ENCODE measurements around the gene CDH19. TPM values are rescaled to one million over a fixed set of nuclear protein-coding genes. Genes with fewer than 3 reads are reported as not detected.

CDH19 gene
- total RNA-seq, 4 donors from 2014 or later: 1.5 to 10.4 (median 3.0) TPM

- Histone ChIP-seq H3K4me3 (no peak overlapping the region), H3K36me3 (no peaks in the 10 kb centered on the region), H3K27me3 (no peaks in the 10 kb centered on the region), H3K9me3 (no peaks in the 10 kb centered on the region), H3K4me1 (no peaks in the 10 kb centered on the region), H3K27ac (no peak overlapping the region)
- TF ChIP-seq CTCF (IDR thresholded peaks at IDR 0.05) (no peak), POLR2A (IDR thresholded peaks at IDR 0.05) (no peak)
- intact Hi-C loops (cut with DNase I; ENCODE audit: low total_unique reads): no loop called here
- DNase-seq: no peak
Measured at GRCh38 chr18:66571845-66572244, 32.0 kb downstream of the CDH19 start.

GRCh38 chr18:66566616-66567015 lies 37.3 kb downstream of the CDH19 start:
- TF ChIP-seq CTCF (IDR thresholded peaks at IDR 0.05): no peak
- no peak for TF ChIP-seq POLR2A (IDR thresholded peaks at IDR 0.05)
- no peak overlapping the region for H3K4me3 ChIP-seq
- intact Hi-C loops (cut with DNase I; ENCODE audit: low total_unique reads): no loop called here
- H3K36me3 ChIP-seq: no peaks in the 10 kb centered on the region
- DNase-seq: no peak
- H3K27me3 ChIP-seq: no peaks in the 10 kb centered on the region
- no peaks in the 10 kb centered on the region for H3K9me3 ChIP-seq
- no peaks in the 10 kb centered on the region for H3K4me1 ChIP-seq
- H3K27ac ChIP-seq: no peak overlapping the region

- H3K4me1 ChIP-seq: no peaks in the 10 kb centered on the region
- no peaks in the 10 kb centered on the region for H3K36me3 ChIP-seq
- intact Hi-C loops (cut with DNase I; ENCODE audit: low total_unique reads): no loop called here
- H3K9me3 ChIP-seq: no peaks in the 10 kb centered on the region
- no peak overlapping the region for H3K27ac ChIP-seq
- TF ChIP-seq CTCF (IDR thresholded peaks at IDR 0.05) (no peak), POLR2A (IDR thresholded peaks at IDR 0.05) (no peak)
- no peaks in the 10 kb centered on the region for H3K27me3 ChIP-seq
- no peak for DNase-seq
- no peak overlapping the region for H3K4me3 ChIP-seq
Measured at GRCh38 chr18:66564236-66564635, 39.7 kb downstream of the CDH19 start.

- Histone ChIP-seq H3K4me3 (no peak overlapping the region), H3K36me3 (no peaks in the 10 kb centered on the region), H3K27ac (no peak overlapping the region), H3K9me3 (no peaks in the 10 kb centered on the region), H3K27me3 (no peaks in the 10 kb centered on the region), H3K4me1 (no peaks in the 10 kb centered on the region)
- no peak for DNase-seq
- intact Hi-C loops (cut with DNase I; ENCODE audit: low total_unique reads): no loop called here
- TF ChIP-seq POLR2A (IDR thresholded peaks at IDR 0.05) (no peak), CTCF (IDR thresholded peaks at IDR 0.05) (no peak)
Measured at GRCh38 chr18:66562279-66562678, 41.6 kb downstream of the CDH19 start.

GRCh38 chr18:66560094-66560493 lies 43.8 kb downstream of the CDH19 start:
- intact Hi-C loops (cut with DNase I; ENCODE audit: low total_unique reads): no loop called here
- no peaks in the 10 kb centered on the region for H3K9me3 ChIP-seq
- DNase-seq: no peak

More at GRCh38 chr18:66560094-66560493, 43.8 kb downstream of the CDH19 start:
- Histone ChIP-seq H3K4me1 (no peaks in the 10 kb centered on the region), H3K4me3 (no peak overlapping the region), H3K36me3 (no peaks in the 10 kb centered on the region), H3K27me3 (no peaks in the 10 kb centered on the region), H3K27ac (no peak overlapping the region)
- no peak for TF ChIP-seq POLR2A (IDR thresholded peaks at IDR 0.05)
- TF ChIP-seq CTCF (IDR thresholded peaks at IDR 0.05): no peak

Data from uterus (tissue), 4 donors.